AG04450 (cell line): Measurements from ENCODE around the gene GRAP2. TPM values are rescaled to one million over a fixed set of nuclear protein-coding genes. Genes with fewer than 3 reads are reported as not detected.

ENCODE experiments used
- CTCF ChIA-PET: fragments of 300-600, 350-600 bp; formaldehyde crosslinking; extraction: SDS; loops from one replicate; lab custom pipeline; 2022; ENCODE audit warnings: antibody characterized with exemption, inconsistent platforms; lab: Charles Lee
- POLR2A ChIA-PET: fragments of 350-600 bp; formaldehyde crosslinking; extraction: SDS; loops from one replicate; lab custom pipeline; 2021; ENCODE audit warnings: antibody characterized with exemption, inconsistent platforms; lab: Yijun Ruan, JAX
- DNase-seq: peaks from one replicate; pipeline ENCODE4 v3.0.0-alpha.2; 2011; ENCODE audit warnings: low read depth, low spot score
- H3K27ac ChIP-seq: one replicate; pipeline ENCODE4 v1.5.1; 2012; ENCODE audit warnings: low read depth, low read length, control low read depth
- H3K27me3 ChIP-seq: one replicate; pipeline ENCODE4 v1.6.0; 2012; ENCODE audit warnings: low read length; ENCODE audit not compliant: control insufficient read depth, insufficient read depth
- H3K4me3 ChIP-seq: 2 replicates; pipeline ENCODE4 v1.5.1; 2011; ENCODE audit warnings: mild to moderate bottlenecking, low read depth, low read length, control low read depth
- H3K9me3 ChIP-seq: 2 replicates; pipeline ENCODE4 v1.5.1; 2012; ENCODE audit warnings: low read length; ENCODE audit not compliant: control insufficient read depth, insufficient read depth
- CTCF ChIP-seq: IDR thresholded peaks from 2 replicates; pipeline ENCODE4 v1.5.1; 2011; ENCODE audit warnings: low read depth, low read length, control low read depth, inconsistent platforms
- polyA plus RNA-seq: library from polyadenylated mRNA; depleted of rRNA; stranded (reverse); fragments of >200 nt; gene quantifications from 2 replicates; pipeline ENCODE4 v1.2.3, GENCODE V29; 2011

Gene GRAP2
- polyA plus RNA-seq, 1 experiment: not detected

DNA sequence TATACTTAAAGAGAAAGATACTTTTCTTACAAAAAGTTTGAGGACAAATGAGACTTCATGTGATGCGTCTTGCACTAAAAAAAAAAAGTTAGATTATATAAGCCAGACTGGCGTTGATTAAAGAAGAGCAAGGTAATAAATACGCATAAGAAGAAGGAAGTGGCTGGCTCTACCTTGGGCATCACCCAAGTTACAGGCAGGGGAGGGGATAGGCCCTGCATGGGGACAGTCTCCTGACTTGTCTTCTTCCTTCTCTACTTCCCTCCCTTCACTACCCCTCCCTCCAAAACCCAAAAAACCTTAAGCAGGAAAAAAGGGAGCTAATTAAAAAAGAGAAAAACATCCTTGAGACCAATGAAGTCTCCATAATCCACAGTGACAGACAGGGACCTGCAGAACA lies 37.0 kb downstream of the GRAP2 start:
- POLR2A ChIA-PET: no interaction called here
- H3K27ac ChIP-seq: no peak overlapping the region
- peaks cover 43% of the 10 kb centered on the region for H3K27me3 ChIP-seq
- H3K9me3 ChIP-seq: no peaks in the 10 kb centered on the region
- DNase-seq: no peak
- H3K4me3 ChIP-seq: no peak overlapping the region
- TF ChIP-seq CTCF: no peak
- CTCF ChIA-PET: interaction anchor here (1.0 kb wide), 1 partner anchor 87 kb away, joined by 4 read pairs; no protein-coding TSS in a partner anchor

DNA sequence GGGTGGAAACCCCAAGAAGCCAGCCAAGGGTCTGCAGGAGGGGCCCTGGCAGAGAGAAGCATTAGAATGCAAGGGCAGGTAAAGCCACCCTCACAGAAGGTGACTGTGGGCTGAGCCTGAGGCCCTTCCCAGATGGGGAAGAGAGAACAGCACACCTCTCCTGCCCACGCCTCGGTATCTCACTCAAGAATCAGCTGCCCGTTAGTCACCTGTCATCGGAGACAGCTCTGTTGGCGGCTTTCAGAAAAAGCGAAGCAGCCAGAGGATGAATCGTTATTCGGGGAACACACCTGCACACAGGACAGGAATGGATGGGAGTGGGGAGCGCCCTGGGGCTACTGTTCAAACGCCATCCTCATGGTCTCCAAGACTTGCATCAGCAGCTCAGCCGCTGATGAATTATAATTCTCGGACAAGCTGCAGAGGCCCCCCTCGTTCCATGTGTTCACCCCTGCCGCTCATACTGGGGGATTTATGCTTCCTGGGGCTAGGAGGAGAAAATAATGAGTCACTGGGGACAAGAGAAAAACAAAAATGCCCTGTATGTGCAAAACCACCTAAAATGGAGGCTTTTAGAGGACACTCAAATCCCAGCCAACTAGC lies 37.7 kb downstream of the GRAP2 start:
- DNase-seq: no peak
- no peak for TF ChIP-seq CTCF
- ChIA-PET CTCF (interaction anchor here (0.6 to 1.0 kb wide), 2 partner anchors 83 to 87 kb away, joined by 4 to 7 read pairs; no protein-coding TSS in a partner anchor), POLR2A (no interaction called here)
- no peak overlapping the region for H3K4me3 ChIP-seq
- no peaks in the 10 kb centered on the region for H3K9me3 ChIP-seq
- H3K27me3 ChIP-seq: peaks cover 45% of the 10 kb centered on the region
- no peak overlapping the region for H3K27ac ChIP-seq

DNA sequence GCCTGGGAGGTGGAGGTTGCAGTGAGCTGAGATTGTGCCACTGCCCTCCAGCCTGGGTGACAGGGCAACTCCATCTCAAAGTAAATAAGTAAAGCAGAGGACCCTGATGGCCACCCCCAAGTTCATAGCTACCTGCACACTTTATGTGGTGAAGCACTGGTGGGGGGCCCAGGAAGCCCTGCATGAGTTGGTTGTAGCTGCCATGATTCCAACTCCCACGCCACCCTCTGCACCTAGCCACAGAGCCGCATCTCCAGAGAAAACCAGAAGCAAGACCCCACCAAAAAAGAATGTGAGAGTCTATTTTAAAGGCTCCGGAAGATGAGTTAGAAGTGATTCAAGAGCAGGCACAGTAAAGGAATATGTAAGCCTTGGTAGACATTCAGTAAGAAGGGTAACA lies 38.9 kb downstream of the GRAP2 start:
- Histone ChIP-seq H3K4me3 (no peak overlapping the region), H3K27ac (no peak overlapping the region), H3K9me3 (no peaks in the 10 kb centered on the region), H3K27me3 (peaks cover 34% of the 10 kb centered on the region)
- CTCF ChIA-PET: no interaction called here
- DNase-seq: no peak
- TF ChIP-seq CTCF: no peak
- POLR2A ChIA-PET: no interaction called here

DNA sequence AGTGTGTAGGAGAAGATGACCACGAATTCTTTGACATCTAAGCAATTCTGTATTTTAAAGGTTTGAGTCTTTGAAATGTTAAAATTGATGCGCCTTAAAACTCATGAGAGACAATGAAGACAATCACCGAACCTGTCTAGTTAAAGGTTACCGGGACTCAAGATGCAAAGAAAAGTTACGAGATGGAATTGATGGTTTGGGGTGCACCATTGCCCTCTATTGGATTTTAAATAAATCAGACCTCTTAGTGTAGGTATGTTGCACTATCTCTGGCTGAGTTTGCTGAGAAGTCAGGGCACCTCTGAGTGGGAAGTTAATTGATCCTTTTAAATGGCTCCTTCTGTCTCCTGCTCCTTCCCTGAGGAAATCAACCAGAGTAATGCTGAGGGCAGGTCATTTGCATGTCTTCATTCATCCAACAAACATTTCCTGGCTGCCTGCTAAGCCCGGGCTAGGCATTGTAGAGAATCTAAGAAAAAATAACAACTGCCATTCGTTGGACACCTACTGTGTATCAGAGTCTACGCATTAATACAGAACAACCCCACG lies 39.9 kb downstream of the GRAP2 start:
- TF ChIP-seq CTCF: no peak
- no peak for DNase-seq
- ChIA-PET POLR2A (no interaction called here), CTCF (no interaction called here)
- Histone ChIP-seq H3K27me3 (peaks cover 27% of the 10 kb centered on the region), H3K4me3 (no peak overlapping the region), H3K9me3 (no peaks in the 10 kb centered on the region), H3K27ac (no peak overlapping the region)

- DNase-seq: no peak
- ChIA-PET POLR2A (no interaction called here), CTCF (no interaction called here)
- TF ChIP-seq CTCF: no peak
- Histone ChIP-seq H3K27me3 (peaks cover 25% of the 10 kb centered on the region), H3K4me3 (no peak overlapping the region), H3K27ac (no peak overlapping the region), H3K9me3 (no peaks in the 10 kb centered on the region)
Observed at GRCh38 chr22:39941601-39942000, 40.7 kb downstream of the GRAP2 start.
